ENCODE results near the gene ZBTB20.

Gene ZBTB20

GRCh38 chr3:114892131-114892879, 254.8 kb downstream of the ZBTB20 start:
- in situ Hi-C loops (cut with MboI; ENCODE audit: low sequenced_read_pairs, unreplicated experiment), result no loop called here
- DNase-seq (ENCODE audit: low spot score), result no peak
- TF ChIP-seq CTCF (IDR thresholded peaks at IDR 0.05; ENCODE audit: borderline replicate concordance, control extremely low read depth, extremely low read depth, insufficient read depth, missing control alignments), result no peak

- in situ Hi-C loops (cut with MboI; ENCODE audit: low sequenced_read_pairs, unreplicated experiment), result no loop called here
- DNase-seq (ENCODE audit: low spot score), result no peak
These were observed 259.3 kb downstream of the ZBTB20 start for GRCh38 chr3:114887806-114888205.

GRCh38 chr3:114886905-114887304, 260.2 kb downstream of the ZBTB20 start:
- no peak for TF ChIP-seq CTCF (IDR thresholded peaks at IDR 0.05; ENCODE audit: borderline replicate concordance, control extremely low read depth, extremely low read depth, insufficient read depth, missing control alignments)
- no peak for DNase-seq (ENCODE audit: low spot score)
- in situ Hi-C loops (cut with MboI; ENCODE audit: low sequenced_read_pairs, unreplicated experiment), result no loop called here

More at GRCh38 chr3:114887806-114888205, 259.3 kb downstream of the ZBTB20 start:
- TF ChIP-seq CTCF (IDR thresholded peaks at IDR 0.05; ENCODE audit: borderline replicate concordance, control extremely low read depth, extremely low read depth, insufficient read depth, missing control alignments), result no peak

- TF ChIP-seq CTCF (IDR thresholded peaks at IDR 0.05; ENCODE audit: borderline replicate concordance, control extremely low read depth, extremely low read depth, insufficient read depth, missing control alignments), result no peak
- in situ Hi-C loops (cut with MboI; ENCODE audit: low sequenced_read_pairs, unreplicated experiment), result no loop called here
- DNase-seq (ENCODE audit: low spot score), result no peak
These were observed 262.7 kb downstream of the ZBTB20 start for GRCh38 chr3:114884213-114884923.

- in situ Hi-C loops (cut with MboI; ENCODE audit: low sequenced_read_pairs, unreplicated experiment), result no loop called here
- TF ChIP-seq CTCF (IDR thresholded peaks at IDR 0.05; ENCODE audit: borderline replicate concordance, control extremely low read depth, extremely low read depth, insufficient read depth, missing control alignments), result no peak
- DNase-seq (ENCODE audit: low spot score), result no peak
These were observed 267.0 kb downstream of the ZBTB20 start for GRCh38 chr3:114880078-114880477.

DNA sequence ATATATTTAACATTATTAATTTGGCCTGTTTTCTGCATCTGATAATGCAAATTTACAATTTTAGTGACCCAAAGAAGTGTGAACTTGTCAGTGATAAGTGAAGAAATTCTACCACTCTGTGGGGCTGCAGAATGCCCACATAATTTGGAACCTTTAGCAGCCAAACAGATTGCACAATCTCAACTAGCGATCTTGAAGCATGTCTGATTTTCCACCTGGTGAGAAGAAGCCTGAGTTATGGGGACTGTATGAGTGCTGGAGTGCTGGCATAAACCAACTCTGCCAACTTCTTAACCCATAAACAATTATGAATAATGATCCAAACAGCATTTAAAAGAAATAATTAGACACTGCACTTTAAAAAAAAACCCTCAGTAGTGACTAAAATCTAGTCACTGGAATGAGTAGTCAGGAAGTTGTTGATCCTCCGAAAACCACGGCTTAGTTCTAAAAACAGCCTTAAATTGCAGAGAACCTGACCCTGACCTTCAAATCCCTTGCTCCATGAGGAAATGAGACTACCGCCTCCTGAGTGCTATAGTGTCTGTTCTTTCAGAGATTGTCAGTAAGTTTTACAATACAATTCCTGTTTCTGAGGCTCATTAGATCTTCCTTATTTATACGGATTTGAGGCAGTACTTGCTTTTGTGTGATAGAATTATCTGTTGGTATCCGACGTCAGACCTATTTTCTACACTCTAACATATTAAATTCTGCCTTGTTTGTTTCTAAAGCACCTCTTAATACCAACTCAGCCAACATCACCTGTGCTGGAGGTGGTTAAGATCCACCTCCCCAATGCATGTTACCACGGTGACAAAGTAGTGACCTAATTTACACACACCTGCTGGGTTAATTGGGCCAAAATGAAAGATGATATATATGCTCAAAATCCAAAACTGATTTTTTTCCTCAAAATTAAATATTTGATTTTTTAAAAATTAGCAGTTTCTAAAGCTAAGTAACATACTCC, 267.7 kb downstream of the ZBTB20 start:
- TF ChIP-seq CTCF (IDR thresholded peaks at IDR 0.05; ENCODE audit: borderline replicate concordance, control extremely low read depth, extremely low read depth, insufficient read depth, missing control alignments), result no peak
- in situ Hi-C loops (cut with MboI; ENCODE audit: low sequenced_read_pairs, unreplicated experiment), result no loop called here
- no peak for DNase-seq (ENCODE audit: low spot score)

Measured in GM13976 (cell line).